SKM-1 (cell line): ENCODE data around the gene GRK5.
A peak's percentile ranks its signal among the peaks of the same experiment; 100 is the strongest.

Experiments used
- DNase-seq: peaks from one replicate; lab custom pipeline; 2025; ENCODE audit not compliant: unreplicated experiment; lab: John Stamatoyannopoulos, UW

The GRK5 gene

GRCh38 chr10:119374236-119374635, 166.9 kb downstream of the GRK5 start:
- no peak for DNase-seq

DNA sequence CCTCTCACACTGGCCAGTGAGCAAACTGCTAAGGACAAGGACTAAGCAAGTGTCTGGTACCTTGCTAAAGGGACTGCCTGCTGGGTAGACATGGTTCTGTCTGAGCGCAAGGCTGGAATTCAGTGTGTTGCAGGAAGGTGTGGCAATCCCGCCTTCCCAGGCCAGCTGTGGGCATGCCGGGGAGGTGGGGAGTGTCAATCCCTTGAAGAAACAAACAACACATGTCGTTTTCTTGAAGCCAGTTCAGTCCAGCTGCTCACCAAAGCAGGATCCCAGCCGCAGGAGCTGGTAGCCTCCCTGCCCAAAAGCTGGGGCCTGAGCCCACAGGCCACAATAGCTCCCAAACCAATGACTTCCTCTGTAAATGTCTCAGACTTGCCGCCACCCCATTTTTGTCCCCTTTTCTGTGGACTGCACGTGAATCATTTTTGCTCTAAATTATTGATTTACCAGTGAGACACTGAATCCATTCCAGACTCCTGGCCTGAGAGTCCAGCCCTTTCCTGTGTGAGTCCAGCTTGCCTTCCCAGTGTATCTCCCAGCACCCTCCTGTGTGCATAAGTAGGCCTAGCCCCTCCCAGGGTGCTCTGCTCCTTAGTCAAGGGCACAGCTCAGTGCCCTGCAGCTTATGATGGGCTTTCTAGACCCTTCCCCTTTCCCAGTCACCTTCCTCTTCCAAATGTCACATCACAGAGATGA, 168.4 kb downstream of the GRK5 start:
- DNase-seq, result no peak

- DNase-seq, result no peak
Measured at GRCh38 chr10:119377451-119377957, 170.1 kb downstream of the GRK5 start.

DNA sequence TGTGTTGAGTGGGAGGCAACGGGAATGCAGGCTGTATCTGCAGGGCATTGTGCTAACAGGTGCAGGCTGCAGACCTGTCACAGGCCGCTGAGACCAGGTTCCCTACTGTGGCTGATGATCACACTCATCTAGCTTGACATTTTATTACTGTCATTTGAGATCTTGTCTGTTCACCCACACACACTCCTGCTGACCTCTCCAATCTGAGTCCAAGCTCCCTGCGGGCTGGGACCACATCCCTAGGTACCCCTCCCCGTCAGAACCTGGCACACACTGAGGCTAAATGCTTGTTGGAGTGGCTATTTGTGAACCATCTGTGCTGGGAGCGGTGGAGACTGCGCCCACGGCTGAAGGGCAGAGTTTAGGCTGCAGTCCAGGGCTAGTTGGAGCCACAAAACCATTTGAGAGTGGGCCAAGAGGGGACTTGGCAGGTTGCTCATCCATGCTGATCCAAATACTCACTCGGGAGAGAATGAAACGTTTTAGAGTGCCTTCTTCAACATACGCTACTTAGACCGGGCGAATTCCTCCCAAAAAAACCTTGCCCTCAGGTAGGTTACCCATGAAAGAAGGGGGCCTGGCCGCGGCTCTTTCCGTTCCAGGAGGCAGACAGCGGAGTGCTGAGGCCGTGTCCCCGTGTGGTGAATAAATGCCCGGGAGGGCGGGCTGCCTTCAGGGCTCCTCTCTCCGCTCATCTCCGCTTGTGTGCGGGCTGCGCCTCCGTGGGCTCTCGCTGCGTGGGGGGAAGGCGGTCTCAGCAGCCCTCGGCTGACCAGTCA, 170.8 kb downstream of the GRK5 start:
- DNase-seq, result no peak

GRCh38 chr10:119378737-119379067, 171.3 kb downstream of the GRK5 start:
- no peak for DNase-seq

GRCh38 chr10:119379466-119380071, 172.2 kb downstream of the GRK5 start:
- DNase-seq, result no peak

- DNase-seq, result no peak
Measured at GRCh38 chr10:119383174-119383856, 175.9 kb downstream of the GRK5 start.

GRCh38 chr10:119384127-119384526, 176.8 kb downstream of the GRK5 start:
- no peak for DNase-seq

GRCh38 chr10:119386666-119387065, 179.3 kb downstream of the GRK5 start:
- DNase-seq, result no peak

DNA sequence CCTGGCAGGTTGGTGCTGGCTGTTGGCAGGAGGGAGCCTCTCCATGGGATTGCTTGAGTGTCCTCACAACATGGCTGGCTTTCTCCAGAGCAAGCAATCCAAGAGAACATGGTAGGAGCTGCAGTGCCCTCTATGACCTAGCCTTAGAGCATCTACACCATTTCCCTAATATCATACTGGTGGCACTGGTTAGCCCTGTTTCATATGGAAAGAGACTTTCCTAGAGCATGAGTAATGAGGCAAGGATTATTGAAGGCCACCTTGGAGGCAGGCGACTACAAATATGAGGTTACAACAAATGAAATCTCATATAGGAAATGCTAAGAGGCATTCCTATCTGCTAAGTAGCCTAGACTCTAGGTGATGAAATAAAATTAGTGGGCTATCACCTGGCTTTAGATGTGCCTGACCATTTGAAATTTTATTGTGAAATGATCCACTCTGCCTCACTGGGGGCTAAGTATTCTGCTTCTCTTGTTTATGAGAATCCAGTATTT, 181.5 kb downstream of the GRK5 start:
- no peak for DNase-seq

GRCh38 chr10:119391440-119392251, 184.3 kb downstream of the GRK5 start:
- DNase-seq, result no peak

DNA sequence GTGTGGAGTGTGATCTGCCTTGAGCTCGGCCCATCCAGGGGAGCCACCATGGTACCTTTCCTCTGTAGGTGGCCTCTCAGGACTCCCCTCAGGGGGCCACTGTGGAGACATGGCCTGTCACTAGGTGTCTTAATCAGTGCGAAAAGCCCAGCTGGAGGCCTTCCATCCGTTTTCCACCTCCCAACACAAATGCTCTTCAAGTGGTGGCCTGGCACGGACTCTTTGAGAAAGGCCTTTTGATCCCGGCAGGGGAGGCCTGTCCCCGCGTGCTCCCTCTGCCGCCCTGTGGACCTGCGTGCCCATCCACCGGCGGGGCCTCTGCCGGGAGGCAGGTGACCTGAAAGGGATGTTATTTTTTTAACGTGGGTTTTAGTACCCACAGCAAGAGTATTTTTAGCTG, 185.6 kb downstream of the GRK5 start:
- no peak for DNase-seq

GRCh38 chr10:119393421-119393820, 186.1 kb downstream of the GRK5 start:
- no peak for DNase-seq

- no peak for DNase-seq
Measured at GRCh38 chr10:119393845-119394244, 186.5 kb downstream of the GRK5 start.

DNA sequence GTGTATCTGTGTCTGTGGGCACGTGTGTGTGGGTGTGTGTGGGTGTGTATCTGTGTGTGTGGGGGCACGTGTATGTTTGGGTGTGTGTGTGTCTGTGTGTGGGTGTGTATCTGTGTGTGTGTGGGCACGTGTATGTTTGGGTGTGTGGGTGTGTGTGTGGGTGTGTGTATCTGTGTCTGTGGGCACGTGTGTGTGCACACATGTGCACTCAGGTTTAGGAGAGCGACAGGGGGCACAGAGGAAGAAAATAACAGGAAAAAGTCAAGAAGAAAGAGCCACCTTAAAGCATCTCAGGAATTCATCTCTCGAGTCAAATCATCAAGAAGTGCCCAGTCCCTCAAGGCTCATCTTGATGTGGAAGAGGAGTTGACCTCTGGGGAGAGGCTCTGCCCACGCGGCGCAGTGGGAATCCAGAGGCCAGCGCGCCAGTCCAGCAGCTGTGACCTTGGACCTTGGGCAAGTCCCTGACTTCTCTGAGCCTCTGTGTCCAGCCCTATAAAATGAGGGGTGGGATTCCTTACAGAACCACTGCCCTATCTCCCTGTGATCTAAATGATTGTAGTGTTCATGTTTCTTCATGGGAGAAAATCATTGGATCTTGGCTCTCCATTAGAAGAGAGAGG, 187.4 kb downstream of the GRK5 start:
- no peak for DNase-seq

GRCh38 chr10:119395280-119396007, 188.1 kb downstream of the GRK5 start:
- peak; percentile 58 for DNase-seq

DNA sequence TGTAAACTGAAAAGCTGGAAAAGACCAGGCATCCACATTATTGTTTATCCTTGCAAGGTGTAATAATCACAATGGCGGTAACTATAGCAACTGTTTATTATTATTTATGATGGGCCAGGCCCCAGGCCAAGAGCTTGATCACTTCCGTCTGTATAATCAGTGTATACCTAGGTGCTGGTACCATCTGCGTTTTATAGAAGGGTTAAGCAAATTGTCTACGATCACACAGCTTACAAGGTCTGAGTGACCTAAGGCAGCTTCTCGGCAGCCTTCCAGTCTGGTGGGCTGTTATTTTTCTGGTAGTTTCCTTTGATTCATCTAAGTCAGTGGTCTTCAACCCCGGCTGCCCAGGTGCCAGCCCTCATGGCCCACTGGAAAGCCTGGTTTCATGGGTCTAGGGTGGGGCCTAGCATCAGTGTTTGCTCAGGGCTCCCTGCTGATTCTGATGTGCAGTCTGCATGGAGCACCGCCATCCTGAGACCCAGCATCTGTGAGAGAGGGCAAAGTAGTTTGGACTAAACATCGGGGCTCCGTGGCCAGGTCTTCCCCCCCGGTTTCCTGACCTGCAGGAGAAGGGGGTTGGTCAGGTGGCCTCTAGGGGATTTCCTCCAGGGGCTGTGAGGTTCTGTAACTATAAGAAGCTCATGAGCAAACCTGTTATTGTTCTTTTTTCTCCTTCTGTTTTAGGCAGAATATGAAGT, 188.8 kb downstream of the GRK5 start:
- no peak for DNase-seq

DNA sequence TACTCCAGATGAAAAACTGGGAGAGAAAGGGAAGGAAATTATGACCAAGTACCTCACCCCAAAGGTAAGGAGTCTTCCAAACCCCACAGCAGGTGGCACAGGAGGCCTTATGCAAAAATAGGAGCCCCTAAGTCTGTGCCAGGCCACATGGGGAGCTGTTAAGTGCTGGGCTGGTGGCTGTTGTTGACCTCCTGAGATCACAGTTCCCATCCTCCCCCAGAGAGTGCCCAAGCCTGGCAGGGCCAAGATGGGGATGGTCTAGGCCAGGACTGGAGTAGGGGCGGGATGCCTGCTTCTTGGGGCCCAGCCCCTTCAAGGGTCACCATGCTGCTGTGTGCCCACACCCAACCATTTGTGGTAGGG, 189.3 kb downstream of the GRK5 start:
- DNase-seq, result no peak

- DNase-seq, result no peak
Measured at GRCh38 chr10:119397416-119397815, 190.0 kb downstream of the GRK5 start.
